Natural killer cell (primary cell): ENCODE measurements around the gene NEFH. TPM values are rescaled to one million over a fixed set of nuclear protein-coding genes. Genes with fewer than 3 reads are reported as not detected.

ENCODE experiments used
- ATAC-seq, 3 donors: fragments of 150-1000 bp in 2 of 3; fragments of 200-7000 bp in 1 of 3; cut with Tn5 transposase; 1 replicate in 1 of 3; 2 replicates in 2 of 3; pipeline ENCODE4 v1.10.0; 2021; ENCODE audit warnings: mild to moderate bottlenecking in 2 of 3, moderate library complexity in 2 of 3
- DNase-seq, 2 donors: peaks; one replicate each; pipeline versions ENCODE4 v3.0.0 to v3.0.0-alpha.2; 2013 to 2021; ENCODE audit warnings: mixed read lengths in 1 of 2
- H3K27ac ChIP-seq: one replicate; pipeline ENCODE4 v1.5.1; 2013; ENCODE audit warnings: mild to moderate bottlenecking, low read length
- H3K27me3 ChIP-seq: one replicate; pipeline ENCODE4 v1.6.1; 2013; ENCODE audit warnings: low read length; ENCODE audit not compliant: control insufficient read depth, insufficient read depth
- H3K36me3 ChIP-seq: one replicate; pipeline ENCODE4 v1.6.1; 2013; ENCODE audit warnings: low read length; ENCODE audit not compliant: control insufficient read depth, insufficient read depth
- H3K4me1 ChIP-seq: one replicate; pipeline ENCODE4 v1.6.1; 2013; ENCODE audit warnings: low read length; ENCODE audit not compliant: control insufficient read depth, insufficient read depth
- H3K4me3 ChIP-seq: one replicate; pipeline ENCODE4 v1.5.1; 2013; ENCODE audit warnings: low read length
- H3K9me3 ChIP-seq: one replicate; pipeline ENCODE4 v1.6.1; 2013; ENCODE audit warnings: low read length; ENCODE audit not compliant: control insufficient read depth, insufficient read depth
- H3K27ac Mint-ChIP-seq, 2 donors: one replicate each; pipeline ENCODE4 v1.8.0; 2022; ENCODE audit warnings: mild to moderate bottlenecking in 2 of 2, mixed read lengths in 2 of 2, moderate library complexity in 1 of 2
- H3K27me3 Mint-ChIP-seq, 2 donors: one replicate each; pipeline ENCODE4 v1.8.0; 2022; ENCODE audit warnings: low read depth in 2 of 2, mixed read lengths in 2 of 2
- H3K36me3 Mint-ChIP-seq: one replicate; pipeline ENCODE4 v1.8.0; 2022; ENCODE audit warnings: mixed read lengths
- H3K4me1 Mint-ChIP-seq, 2 donors: one replicate each; pipeline ENCODE4 v1.8.0; 2022; ENCODE audit warnings: mixed read lengths in 2 of 2
- H3K4me3 Mint-ChIP-seq: one replicate; pipeline ENCODE4 v1.8.0; 2022; ENCODE audit warnings: mild to moderate bottlenecking, moderate library complexity, mixed read lengths
- H3K9me3 Mint-ChIP-seq, 2 donors: one replicate each; pipeline ENCODE4 v1.8.0; 2022; ENCODE audit warnings: mixed read lengths in 2 of 2
- CTCF ChIP-seq: fragments of 200-600 bp; IDR thresholded peaks from one replicate; pipeline ENCODE4 v1.8.0; 2022; ENCODE audit warnings: antibody characterized with exemption
- WGBS: methylation state at CpG from one replicate; pipeline ENCODE4 v1.1.7; 2013; ENCODE audit warnings: missing lambda C conversion rate; ENCODE audit not compliant: insufficient coverage; 5-methylcytosine and 5-hydroxymethylcytosine counted together
- intact Hi-C: fragments of 100-400 bp; cut with micrococcal nuclease; formaldehyde crosslinking; loops from one replicate; pipeline ENCODE4 v1.14.2; 2022
- total RNA-seq, 4 donors: library from RNA; stranded (reverse); fragments of 120-200 nt in 1 of 4; gene quantifications; one replicate each; pipeline versions ENCODE4 v1.2.3 to v1.2.4, GENCODE V29; 2013 to 2022

Gene NEFH
- total RNA-seq, 3 donors from 2014 or later (not counting 1 experiment from before 2014, with no cell fraction given): 0.09 to 0.48 (median 0.12) TPM

GRCh38 chr22:29459773-29460172, 20.2 kb upstream of the NEFH start:
- H3K4me3 Mint-ChIP-seq: no peak overlapping the region
- Histone ChIP-seq H3K27me3 (no peaks in the 10 kb centered on the region), H3K27ac (no peak overlapping the region), H3K4me3 (no peak overlapping the region), H3K36me3 (no peaks in the 10 kb centered on the region), H3K9me3 (no peaks in the 10 kb centered on the region), H3K4me1 (no peaks in the 10 kb centered on the region)
- DNase-seq: no peak
- 87% methylated on average over 9 of the region's 9 CpGs for WGBS
- H3K9me3 Mint-ChIP-seq: no peaks in the 10 kb centered on the region
- ATAC-seq: no peak
- no peak for TF ChIP-seq CTCF
- no peaks in the 10 kb centered on the region for H3K27me3 Mint-ChIP-seq
- no peaks in the 10 kb centered on the region for H3K4me1 Mint-ChIP-seq
- H3K36me3 Mint-ChIP-seq: no peaks in the 10 kb centered on the region
- no peak overlapping the region for H3K27ac Mint-ChIP-seq
- intact Hi-C loops: no loop called here

GRCh38 chr22:29461263-29461662, 18.8 kb upstream of the NEFH start:
- Mint-ChIP-seq H3K36me3 (no peaks in the 10 kb centered on the region), H3K27ac (no peak overlapping the region), H3K4me3 (no peak overlapping the region), H3K9me3 (no peaks in the 10 kb centered on the region), H3K27me3 (no peaks in the 10 kb centered on the region), H3K4me1 (no peaks in the 10 kb centered on the region)
- Histone ChIP-seq H3K9me3 (no peaks in the 10 kb centered on the region), H3K4me1 (no peaks in the 10 kb centered on the region), H3K36me3 (no peaks in the 10 kb centered on the region), H3K27ac (no peak overlapping the region), H3K27me3 (no peaks in the 10 kb centered on the region), H3K4me3 (no peak overlapping the region)
- ATAC-seq: no peak
- WGBS: 96% methylated on average over 5 of the region's 5 CpGs
- intact Hi-C loops: no loop called here
- TF ChIP-seq CTCF: no peak
- DNase-seq: no peak

GRCh38 chr22:29463629-29464028, 16.4 kb upstream of the NEFH start:
- intact Hi-C loops: no loop called here
- no peak overlapping the region for H3K4me3 ChIP-seq
- ATAC-seq: no peak
- WGBS: 95% methylated on average over 7 of the region's 7 CpGs
- Mint-ChIP-seq H3K36me3 (no peaks in the 10 kb centered on the region), H3K4me3 (no peak overlapping the region), H3K27me3 (no peaks in the 10 kb centered on the region), H3K9me3 (no peaks in the 10 kb centered on the region), H3K27ac (no peak overlapping the region), H3K4me1 (no peaks in the 10 kb centered on the region)
- no peaks in the 10 kb centered on the region for H3K9me3 ChIP-seq
- no peaks in the 10 kb centered on the region for H3K36me3 ChIP-seq
- H3K4me1 ChIP-seq: no peaks in the 10 kb centered on the region
- no peak for TF ChIP-seq CTCF
- no peaks in the 10 kb centered on the region for H3K27me3 ChIP-seq
- no peak for DNase-seq
- no peak overlapping the region for H3K27ac ChIP-seq

GRCh38 chr22:29464581-29464980, 15.4 kb upstream of the NEFH start:
- intact Hi-C loops: no loop called here
- Histone ChIP-seq H3K27ac (no peak overlapping the region), H3K4me1 (no peaks in the 10 kb centered on the region), H3K4me3 (no peak overlapping the region), H3K27me3 (no peaks in the 10 kb centered on the region), H3K36me3 (no peaks in the 10 kb centered on the region), H3K9me3 (no peaks in the 10 kb centered on the region)
- Mint-ChIP-seq H3K9me3 (no peaks in the 10 kb centered on the region), H3K27ac (no peak overlapping the region), H3K36me3 (no peaks in the 10 kb centered on the region), H3K27me3 (no peaks in the 10 kb centered on the region), H3K4me1 (no peaks in the 10 kb centered on the region), H3K4me3 (no peak overlapping the region)
- 85% methylated on average over 7 of the region's 7 CpGs for WGBS
- DNase-seq (no peak), ATAC-seq (no peak)
- no peak for TF ChIP-seq CTCF
